Hypothalamus (tissue), 51 donors: ENCODE measurements around the gene ALDH8A1.

Source experiments
- DNase-seq, 51 donors: peaks; one replicate each; lab custom pipeline; 2025; lab: John Stamatoyannopoulos, UW

ALDH8A1 gene

DNA sequence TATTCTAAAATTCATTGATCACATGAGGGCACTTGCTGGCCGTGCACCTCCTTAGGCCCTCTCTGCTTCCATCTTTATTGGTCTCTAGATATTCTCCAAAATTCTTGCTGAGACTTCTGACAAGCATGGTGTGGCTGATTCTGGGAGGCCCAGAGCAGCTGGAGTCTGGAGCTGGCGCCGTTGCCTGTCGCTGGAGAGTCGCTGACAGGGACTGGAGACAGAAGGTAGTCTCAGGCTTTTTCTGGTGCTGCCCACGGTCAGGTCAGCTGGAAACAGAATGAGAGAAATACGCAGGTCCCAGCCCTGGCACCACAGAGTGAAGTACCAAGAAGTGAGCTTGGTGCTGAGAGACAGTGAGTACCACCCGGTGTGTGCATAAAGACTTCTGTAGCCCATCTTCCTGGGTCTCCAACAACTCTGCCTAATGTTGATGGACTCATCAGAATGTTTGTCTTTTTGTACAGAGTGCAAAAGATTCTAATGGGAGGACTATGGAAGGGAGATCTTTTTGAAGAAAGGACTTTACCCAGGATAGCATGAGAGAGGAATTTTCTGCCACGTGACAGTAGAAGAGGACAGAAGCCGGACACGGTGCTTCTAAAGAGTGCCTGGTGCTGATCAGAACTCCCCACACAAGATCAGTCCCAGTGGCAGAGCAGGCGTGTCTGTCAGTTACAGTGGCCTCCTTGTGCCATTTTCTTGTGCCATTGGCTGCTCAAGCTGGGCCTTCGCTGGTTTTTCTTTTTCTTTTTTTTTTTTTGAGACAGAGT lies 1.8 kb upstream of the ALDH8A1 start:
- no peak for DNase-seq

- DNase-seq = no peak
Observed at GRCh38 chr6:134950482-134950881, 581 bp upstream of the ALDH8A1 start.

DNA sequence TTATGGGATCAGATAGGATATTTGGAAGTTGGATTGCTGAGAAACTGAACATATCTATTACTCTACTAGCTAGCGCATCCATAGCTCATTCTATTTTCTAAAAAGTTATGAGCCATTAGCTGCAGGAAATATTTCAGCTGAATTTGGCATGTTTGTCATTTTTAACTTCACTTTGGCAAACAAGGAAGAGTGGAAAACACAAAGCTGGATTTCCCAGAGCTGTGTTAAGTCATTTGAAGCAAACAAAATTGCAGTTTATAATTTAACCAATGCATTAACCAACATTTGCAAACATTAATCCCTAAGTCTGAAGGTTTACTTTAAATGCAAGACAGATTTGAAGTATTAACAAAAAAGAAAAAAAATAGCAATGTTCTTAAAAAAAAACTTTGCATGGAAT lies 1.2 kb downstream of the ALDH8A1 start:
- no peak for DNase-seq

DNA sequence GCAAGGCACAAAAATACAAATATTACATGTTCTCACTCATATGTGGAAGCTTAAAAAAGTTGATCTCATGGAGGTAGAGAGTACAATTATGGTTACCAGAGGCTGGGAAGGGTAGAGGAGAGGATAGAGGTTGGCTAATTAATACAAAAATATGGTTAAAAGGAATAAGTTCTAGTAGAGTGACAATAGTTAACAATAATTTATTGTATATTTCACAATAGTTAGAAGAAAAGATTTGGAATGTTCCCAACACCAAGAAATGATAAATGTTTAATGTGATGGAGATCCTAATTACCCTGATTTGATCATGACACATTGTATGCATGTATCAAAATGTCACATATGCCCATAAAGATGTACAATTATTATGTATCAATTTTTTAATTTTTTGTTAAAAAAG lies 1.8 kb downstream of the ALDH8A1 start:
- DNase-seq = no peak

DNA sequence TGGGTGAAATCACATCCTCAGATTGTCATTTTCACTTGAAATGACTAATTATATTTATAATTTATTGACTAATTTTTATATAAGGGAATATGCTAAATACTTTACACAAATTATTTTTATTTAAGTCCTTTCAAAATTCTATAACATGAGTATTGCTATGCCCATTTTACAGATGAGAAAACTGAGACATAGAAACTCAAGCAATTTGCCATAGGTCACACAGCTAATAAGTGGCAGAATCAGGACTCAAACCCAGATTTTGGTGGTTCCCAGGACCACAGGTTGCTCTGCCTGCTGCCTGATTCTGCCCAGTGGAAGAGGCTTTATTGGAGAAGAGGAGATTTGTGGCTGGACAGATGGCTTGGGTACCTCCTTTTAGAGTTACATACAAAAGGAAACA lies 4.9 kb downstream of the ALDH8A1 start:
- DNase-seq = no peak

DNA sequence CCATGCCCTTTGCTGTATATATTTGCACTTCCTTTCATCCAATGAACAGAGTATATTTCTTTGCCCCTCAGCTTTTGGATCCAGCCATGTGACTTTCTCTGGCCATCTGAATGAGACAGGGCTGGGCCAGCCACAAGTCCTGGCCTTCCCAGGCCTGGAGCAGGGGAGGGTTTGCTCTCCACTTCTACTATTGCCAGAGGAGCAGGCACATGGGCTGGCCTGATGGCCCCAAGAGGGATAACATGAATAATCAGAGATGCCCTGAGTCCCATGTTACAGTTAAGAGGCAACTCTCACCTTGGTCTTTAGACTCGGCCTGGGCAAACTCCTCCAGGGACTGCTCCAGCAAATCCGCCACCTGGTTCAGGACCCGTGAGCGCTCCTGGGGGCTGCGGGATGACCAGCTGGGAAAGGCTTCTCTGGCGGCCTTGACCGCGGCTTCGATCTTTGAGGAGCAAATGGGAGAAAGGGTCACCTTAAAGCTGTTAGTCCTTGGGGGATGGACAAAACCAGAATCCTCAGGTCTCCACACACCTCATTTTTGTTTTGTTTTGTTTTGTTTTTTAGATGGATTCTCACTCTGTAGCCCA lies 6.3 kb downstream of the ALDH8A1 start:
- no peak for DNase-seq

- no peak for DNase-seq
Observed at GRCh38 chr6:134938896-134939295, 11.0 kb downstream of the ALDH8A1 start.

DNA sequence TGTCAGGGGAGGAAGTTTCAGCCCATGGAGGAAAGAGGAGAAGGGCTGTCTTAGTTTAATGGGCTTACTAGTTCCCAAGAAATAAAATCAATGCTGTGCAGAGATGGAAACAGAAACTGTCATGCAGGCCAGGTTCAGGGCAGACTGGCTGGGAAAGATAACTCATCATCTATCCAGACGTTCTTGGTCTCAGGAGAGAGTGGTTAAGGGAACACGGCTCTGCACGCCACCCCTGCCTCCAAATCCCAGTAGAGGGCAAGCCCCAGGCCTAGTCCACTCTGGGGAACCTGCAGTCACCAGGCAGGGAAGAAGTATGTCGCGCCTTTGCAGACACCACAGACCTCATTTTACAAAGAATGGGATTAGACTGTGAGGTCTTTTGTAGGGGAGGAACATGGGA lies 12.5 kb downstream of the ALDH8A1 start:
- no peak for DNase-seq

GRCh38 chr6:134936931-134937330 lies 13.0 kb downstream of the ALDH8A1 start:
- DNase-seq = no peak

- DNase-seq = no peak
Observed at GRCh38 chr6:134936476-134936875, 13.4 kb downstream of the ALDH8A1 start.

DNA sequence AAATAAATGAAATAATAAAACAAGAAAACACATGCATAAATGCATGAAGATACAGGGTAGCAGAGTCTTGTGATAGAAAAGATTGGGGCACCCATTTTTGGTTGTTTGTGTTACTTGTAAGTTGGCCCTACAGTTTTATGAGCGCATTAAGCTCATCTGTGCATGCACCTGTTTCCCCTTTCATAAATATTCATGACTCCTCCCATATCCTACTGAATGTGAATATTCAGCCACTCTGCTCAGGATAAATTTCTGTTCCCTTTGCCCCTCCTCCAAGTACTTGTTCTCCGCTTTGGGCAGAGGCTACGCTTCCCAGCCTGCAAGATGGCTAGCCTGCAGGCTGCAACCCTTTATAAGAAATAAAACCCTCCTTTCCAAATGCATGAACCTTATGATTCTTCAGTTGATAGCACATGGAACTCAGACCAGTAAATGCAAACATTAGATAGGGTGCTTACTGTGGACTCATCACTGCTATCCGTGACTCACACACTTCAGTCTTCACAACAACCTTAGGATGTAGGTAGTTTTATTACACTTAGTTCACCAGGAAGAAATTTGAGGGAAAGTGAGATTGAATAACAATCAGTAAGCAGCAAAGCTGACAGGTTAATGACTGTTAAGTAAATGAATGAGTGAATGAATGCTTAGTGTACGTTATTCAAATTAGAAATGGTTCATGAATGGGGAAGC lies 15.0 kb downstream of the ALDH8A1 start:
- no peak for DNase-seq

DNA sequence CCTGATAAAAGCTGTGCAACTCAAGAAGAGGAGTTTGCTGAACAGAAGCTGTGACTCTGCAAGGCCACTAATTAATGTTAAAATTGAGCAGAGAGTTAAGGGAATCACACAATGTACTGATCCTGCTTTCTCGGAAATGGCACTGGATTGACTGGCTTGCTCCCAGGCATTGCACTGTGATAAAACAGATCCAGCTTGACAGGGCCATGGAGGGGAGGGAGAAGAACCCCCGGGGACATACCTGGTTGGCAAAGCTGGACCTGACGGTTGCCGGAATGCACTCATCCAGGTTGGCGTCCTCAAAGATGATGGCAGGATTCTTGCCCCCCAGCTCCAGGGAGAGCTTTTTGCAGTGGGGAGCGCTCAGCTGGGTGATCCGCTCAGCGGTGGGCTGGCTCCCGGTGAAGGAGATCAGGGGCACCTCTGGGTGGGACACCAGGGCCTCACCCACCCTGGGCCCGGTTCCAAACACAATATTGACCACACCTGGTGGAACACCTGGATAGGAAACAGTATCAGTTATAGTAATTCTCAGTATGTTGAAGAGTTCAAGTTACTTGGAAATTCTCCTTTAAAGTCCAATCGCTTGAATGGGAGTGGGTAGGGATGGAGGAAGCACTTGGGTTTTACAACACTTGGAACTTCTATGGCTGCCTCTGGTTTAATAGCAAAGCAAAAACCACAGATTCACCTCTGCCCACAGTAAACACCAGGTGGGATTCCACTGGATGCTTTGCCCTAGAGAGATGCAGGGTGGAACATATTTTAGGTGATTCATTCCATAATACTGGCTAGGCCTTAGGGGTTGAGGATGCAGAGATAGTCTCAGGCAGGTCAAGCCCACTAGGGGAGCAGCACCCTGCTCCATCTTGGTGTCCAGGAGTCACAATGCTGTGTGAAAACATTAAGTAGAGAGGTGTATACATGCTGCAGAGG lies 17.1 kb downstream of the ALDH8A1 start:
- DNase-seq = no peak

DNA sequence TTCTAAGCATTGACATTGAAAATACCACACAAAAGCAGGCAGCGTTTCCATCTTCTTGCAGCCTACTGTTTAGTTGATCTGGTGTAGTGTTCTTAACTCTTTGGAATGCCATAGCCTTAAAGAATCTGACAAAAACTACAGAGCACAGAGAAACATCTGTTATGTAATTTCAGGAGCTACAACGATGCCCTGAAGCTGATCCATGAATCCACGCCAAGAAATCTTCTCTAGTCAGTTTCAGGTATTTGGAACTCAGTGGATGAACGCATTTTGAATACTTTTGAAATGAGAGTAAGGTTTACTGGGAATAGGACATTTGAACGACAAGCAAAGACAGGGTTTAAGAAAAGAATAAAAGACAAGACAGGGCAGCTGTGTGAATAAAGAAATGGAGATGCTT lies 17.8 kb downstream of the ALDH8A1 start:
- DNase-seq = no peak

- DNase-seq = no peak
Observed at GRCh38 chr6:134930463-134930862, 19.4 kb downstream of the ALDH8A1 start.

DNA sequence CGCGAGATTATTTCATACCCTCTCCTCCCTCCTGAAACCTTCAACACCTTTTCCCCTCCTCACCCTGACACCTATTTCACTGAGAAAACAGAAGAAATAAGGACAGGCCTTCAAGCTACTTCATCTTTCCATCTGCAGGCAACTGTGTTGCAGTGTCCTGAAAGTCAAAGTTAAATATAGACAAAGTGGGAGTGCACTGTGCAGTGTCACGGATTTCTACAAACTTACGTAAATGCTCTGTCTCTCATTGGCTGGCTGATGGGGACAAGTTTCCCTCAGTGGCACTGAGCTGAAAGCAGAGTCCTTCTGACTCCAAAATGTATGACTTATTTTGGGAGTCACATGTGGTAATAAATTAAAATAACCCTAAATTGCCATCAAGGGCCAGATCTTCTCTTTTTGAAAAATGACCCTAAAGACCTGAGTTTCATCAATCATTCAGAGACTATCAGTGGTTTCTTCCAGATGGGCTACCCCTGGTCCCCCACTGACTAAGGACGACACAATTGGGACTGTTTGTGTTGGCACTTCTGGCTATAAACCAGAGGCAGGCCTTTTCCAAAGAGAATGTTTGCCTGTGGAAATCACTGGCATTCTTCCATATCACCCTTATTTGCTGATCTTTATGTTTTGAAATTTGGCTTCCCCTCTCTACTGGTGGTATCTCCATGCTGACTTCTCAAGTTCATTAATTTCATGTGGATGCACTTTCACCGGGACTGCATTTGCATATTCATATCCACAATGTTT lies 21.6 kb downstream of the ALDH8A1 start:
- no peak for DNase-seq

DNA sequence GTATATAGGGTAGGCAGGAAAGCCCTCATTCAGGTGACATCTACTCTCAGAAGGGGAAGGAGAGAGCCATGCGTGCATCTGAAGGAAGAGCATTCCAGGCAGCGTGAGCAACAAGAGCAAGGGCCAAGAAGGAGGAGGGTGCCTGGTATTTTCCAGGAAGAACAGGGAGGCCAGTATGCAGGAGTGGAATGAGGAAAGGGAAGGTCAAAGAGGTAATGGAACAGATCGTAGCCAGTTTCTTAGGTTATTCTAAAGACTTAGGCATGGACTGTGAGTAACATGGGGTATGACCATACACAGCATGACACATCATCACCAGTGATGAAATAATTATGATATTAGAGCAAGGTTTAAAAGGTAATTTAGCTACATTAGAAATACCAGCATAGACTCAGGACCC lies 24.1 kb downstream of the ALDH8A1 start:
- no peak for DNase-seq

DNA sequence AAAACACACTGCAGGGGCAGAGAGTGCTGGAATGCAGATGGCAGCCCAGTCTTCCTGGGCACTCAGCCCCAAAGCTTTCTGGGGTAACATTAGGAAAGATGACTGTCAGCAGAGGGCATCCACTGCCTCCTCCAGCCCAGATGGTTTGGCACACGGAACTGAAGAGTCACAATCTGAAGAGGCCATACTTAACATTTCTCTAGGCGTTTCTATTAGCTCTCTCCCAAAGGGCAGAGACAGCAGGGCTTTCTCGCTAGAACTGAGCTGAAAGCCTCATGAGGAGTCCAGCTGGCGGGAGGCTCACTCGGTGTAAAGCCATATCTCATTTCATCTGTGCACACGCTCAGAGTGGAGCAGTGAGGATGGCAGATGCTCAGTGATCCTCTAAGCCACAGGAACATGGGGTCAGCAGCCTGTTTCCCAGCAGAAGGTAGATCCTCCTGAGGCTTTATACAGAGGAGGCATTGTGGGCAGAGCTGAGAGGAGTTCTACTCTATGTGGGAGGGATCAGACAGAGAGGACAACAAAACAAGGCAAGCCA lies 28.1 kb downstream of the ALDH8A1 start:
- DNase-seq = no peak

- DNase-seq = no peak
Observed at GRCh38 chr6:134921276-134921675, 28.6 kb downstream of the ALDH8A1 start.

DNA sequence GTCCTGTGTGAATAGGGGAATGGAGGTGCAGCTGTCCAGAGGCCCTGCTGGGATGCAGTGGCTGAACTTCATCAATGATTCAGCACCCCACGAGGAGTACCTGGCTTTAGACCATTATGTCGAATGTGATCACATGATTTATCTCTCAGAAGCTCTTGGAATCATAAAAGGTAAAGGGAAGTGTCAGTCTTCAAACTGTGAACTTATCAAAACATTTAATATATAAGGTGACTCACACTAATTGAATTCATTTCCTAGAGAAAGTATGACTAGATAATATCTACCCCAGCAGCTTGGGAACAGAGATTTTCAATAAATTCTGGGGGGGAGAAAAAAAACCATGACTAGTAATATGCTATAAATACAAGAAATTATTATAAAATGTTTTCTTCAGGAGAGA lies 29.5 kb downstream of the ALDH8A1 start:
- no peak for DNase-seq

DNA sequence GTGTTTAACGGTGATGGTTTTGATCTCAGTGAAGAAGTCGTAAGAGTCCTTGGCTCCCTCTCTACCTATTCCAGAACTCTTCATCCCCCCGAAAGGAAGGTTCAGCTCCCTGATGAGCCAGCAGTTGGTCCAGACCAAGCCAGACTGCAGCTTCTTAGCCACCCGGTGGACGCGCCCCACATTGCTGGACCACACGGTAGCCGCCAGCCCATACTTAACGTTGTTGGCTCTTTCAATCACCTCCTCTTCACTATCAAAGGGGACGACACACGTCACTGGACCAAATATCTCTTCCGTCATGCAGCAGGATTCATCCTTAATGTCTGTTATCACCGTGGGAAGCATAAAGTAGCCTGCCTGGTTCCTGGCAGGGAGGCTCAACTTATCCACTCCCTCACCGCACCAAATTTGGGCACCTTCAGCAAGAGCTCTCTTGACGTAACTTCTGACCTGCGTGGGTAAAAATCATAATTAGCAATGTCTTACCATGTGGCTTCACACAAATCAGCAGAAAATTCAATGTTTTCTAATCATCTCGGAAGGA lies 31.4 kb downstream of the ALDH8A1 start:
- DNase-seq = no peak
